Measurements from ENCODE around the gene ACSL1. TPM values are rescaled to one million over a fixed set of nuclear protein-coding genes. Genes with fewer than 3 reads are reported as not detected.

ACSL1 gene
- total RNA-seq, 1 experiment from 2014 or later, result 20.0 TPM

DNA sequence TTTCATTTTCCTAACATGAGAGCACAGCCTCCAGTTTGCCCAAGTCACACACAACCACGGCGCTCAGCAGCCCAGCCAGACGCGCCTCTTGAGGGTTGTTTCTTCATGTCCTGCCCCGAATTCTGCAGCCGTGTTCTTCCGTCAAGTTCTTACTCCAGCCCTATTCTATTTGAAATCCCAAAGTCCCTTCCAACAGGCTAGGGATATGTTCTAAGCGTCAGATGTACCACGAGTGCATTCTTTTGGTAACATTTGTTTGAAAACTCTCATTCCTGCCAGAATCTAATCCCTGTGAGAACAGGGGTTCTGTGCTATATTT, 23.1 kb downstream of the ACSL1 start:
- peaks cover 38% of the 10 kb centered on the region for H3K4me1 ChIP-seq (ENCODE audit: insufficient read depth, low read length)

DNA sequence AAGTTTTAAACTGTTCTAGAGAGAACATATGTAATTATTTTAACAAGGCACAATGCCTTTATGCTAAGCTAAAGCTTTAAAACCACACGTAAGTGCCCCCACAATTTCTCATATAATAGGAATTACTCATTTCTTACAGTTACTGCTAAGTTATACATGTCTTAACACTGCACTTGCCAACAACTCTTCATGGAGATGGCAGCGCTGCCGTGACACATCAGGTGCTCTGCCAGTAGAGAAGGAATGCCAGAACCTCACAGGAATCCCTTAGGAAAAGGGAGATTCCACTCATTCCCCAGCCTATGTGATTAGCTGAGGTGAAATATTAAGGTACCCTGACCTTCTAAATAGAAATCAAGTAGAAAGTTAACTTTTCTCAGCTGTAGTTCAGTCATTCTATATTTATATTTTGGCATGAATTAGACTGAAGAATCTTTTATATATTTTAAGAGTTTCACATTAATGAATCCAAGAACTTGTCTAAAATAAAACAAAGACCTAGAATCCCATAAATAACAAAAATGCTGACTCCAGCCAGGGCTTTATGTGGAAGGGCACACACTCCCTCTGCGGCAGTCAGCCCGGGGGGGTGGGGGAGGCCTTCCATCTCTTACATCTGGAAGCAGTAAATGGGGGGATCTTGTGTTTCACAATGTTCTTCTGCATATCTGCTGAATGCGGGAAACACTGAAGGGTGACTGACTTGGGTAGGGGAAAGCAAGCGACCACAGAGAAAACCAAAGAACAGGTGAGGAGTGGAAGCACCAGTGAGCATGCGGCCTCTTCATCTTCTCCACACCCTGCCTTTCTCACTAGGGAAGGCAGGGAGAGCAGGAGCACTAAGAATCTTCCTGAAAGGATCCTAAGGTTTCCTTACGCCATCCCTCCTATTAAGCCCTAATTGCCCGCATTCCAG, 23.7 kb downstream of the ACSL1 start:
- Histone ChIP-seq H3K9me3 (ENCODE audit: low read length) (no peaks in the 10 kb centered on the region), H3F3A (ENCODE audit: low read length, unreplicated experiment) (no peaks in the 10 kb centered on the region), H3K9ac (ENCODE audit: low read length) (no peak overlapping the region), H3K27me3 (ENCODE audit: low read length) (no peaks in the 10 kb centered on the region), H4K20me1 (ENCODE audit: low read length) (no peaks in the 10 kb centered on the region), H2AFZ (ENCODE audit: low read length) (no peak overlapping the region), H3K4me1 (ENCODE audit: insufficient read depth, low read length) (peaks cover 31% of the 10 kb centered on the region), H3K4me3 (ENCODE audit: low read length) (no peak overlapping the region), H3K27ac (ENCODE audit: low read length) (no peak overlapping the region), H3K36me3 (ENCODE audit: low read depth, low read length) (no peaks in the 10 kb centered on the region), H3K79me2 (ENCODE audit: low read length) (peaks cover 25% of the 10 kb centered on the region), H3K4me2 (ENCODE audit: low read length) (no peak overlapping the region), H3K9me2 (replicated peaks; ENCODE audit: low read length) (no peaks in the 10 kb centered on the region)
- ATAC-seq, result peak; percentile 78
- intact Hi-C loops (cut with micrococcal nuclease), result no loop called here
- DNase-seq, result peak; percentile 45
- TF ChIP-seq, protein P1, sequence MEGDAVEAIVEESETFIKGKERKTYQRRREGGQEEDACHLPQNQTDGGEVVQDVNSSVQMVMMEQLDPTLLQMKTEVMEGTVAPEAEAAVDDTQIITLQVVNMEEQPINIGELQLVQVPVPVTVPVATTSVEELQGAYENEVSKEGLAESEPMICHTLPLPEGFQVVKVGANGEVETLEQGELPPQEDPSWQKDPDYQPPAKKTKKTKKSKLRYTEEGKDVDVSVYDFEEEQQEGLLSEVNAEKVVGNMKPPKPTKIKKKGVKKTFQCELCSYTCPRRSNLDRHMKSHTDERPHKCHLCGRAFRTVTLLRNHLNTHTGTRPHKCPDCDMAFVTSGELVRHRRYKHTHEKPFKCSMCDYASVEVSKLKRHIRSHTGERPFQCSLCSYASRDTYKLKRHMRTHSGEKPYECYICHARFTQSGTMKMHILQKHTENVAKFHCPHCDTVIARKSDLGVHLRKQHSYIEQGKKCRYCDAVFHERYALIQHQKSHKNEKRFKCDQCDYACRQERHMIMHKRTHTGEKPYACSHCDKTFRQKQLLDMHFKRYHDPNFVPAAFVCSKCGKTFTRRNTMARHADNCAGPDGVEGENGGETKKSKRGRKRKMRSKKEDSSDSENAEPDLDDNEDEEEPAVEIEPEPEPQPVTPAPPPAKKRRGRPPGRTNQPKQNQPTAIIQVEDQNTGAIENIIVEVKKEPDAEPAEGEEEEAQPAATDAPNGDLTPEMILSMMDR (conservative IDR thresholded peaks at IDR 0.05; ENCODE audit: low read depth, low read length), result no peak
- TF ChIP-seq EZH2 (IDR thresholded peaks at IDR 0.05; ENCODE audit: low read length, unreplicated experiment), result no peak
- no peak for TF ChIP-seq EZH2phosphoT487 (IDR thresholded peaks at IDR 0.05; ENCODE audit: borderline replicate concordance, low read length)
- ChIA-PET CTCF (no interaction called here), POLR2A (ENCODE audit: unreplicated experiment) (no interaction called here)
- no TSS peak for BruUV-seq (replicated peaks)

More for the DNA sequence above, 23.1 kb downstream of the ACSL1 start:
- H3K79me2 ChIP-seq (ENCODE audit: low read length), result peaks cover 31% of the 10 kb centered on the region
- intact Hi-C loops (cut with micrococcal nuclease), result no loop called here
- no peak overlapping the region for H3K9ac ChIP-seq (ENCODE audit: low read length)
- POLR2A ChIA-PET (ENCODE audit: unreplicated experiment), result no interaction called here
- CTCF ChIA-PET, result no interaction called here
- H3K4me2 ChIP-seq (ENCODE audit: low read length), result no peak overlapping the region
- H4K20me1 ChIP-seq (ENCODE audit: low read length), result no peaks in the 10 kb centered on the region
- H3K36me3 ChIP-seq (ENCODE audit: low read depth, low read length), result no peaks in the 10 kb centered on the region
- no peak overlapping the region for H3K27ac ChIP-seq (ENCODE audit: low read length)
- no peaks in the 10 kb centered on the region for H3K9me3 ChIP-seq (ENCODE audit: low read length)
- no peak overlapping the region for H3K4me3 ChIP-seq (ENCODE audit: low read length)
- no peak overlapping the region for H2AFZ ChIP-seq (ENCODE audit: low read length)
- no peaks in the 10 kb centered on the region for H3K9me2 ChIP-seq (replicated peaks; ENCODE audit: low read length)
- no peaks in the 10 kb centered on the region for H3K27me3 ChIP-seq (ENCODE audit: low read length)
- ATAC-seq (no peak), DNase-seq (no peak)
- TF ChIP-seq EZH2 (IDR thresholded peaks at IDR 0.05; ENCODE audit: low read length, unreplicated experiment) (no peak), EZH2phosphoT487 (IDR thresholded peaks at IDR 0.05; ENCODE audit: borderline replicate concordance, low read length) (no peak)
- TF ChIP-seq, protein P1 (conservative IDR thresholded peaks at IDR 0.05; ENCODE audit: low read depth, low read length), result no peak
- H3F3A ChIP-seq (ENCODE audit: low read length, unreplicated experiment), result no peaks in the 10 kb centered on the region
- BruUV-seq (replicated peaks), result no TSS peak

DNA sequence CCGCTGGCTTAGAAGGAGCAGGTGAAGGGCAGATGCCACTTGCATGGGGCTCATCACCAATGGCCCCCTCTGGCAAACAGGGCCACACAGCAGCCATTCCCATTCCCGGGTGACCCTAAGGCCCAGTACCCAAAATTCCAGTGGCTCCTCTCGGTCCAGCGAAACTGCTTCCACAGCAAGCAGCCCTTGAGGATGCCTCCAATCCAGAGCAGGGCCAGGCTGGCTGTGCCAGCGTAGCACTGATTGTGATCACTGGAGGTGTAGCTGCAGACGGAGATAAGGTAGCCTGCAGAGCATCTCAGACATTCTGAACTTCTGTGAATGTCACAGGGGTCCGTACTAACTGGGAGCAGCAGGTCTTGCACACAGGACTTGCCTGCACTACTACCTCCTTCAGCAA, 27.3 kb downstream of the ACSL1 start:
- TF ChIP-seq EZH2phosphoT487 (IDR thresholded peaks at IDR 0.05; ENCODE audit: borderline replicate concordance, low read length), result no peak
- TF ChIP-seq, protein P1 (conservative IDR thresholded peaks at IDR 0.05; ENCODE audit: low read depth, low read length), result no peak
- no peak for TF ChIP-seq EZH2 (IDR thresholded peaks at IDR 0.05; ENCODE audit: low read length, unreplicated experiment)
- no peak overlapping the region for H3K9ac ChIP-seq (ENCODE audit: low read length)
- ChIA-PET POLR2A (ENCODE audit: unreplicated experiment) (no interaction called here), CTCF (no interaction called here)
- H3F3A ChIP-seq (ENCODE audit: low read length, unreplicated experiment), result no peaks in the 10 kb centered on the region
- no peak for ATAC-seq
- no peaks in the 10 kb centered on the region for H3K27me3 ChIP-seq (ENCODE audit: low read length)
- no peak overlapping the region for H3K27ac ChIP-seq (ENCODE audit: low read length)
- no peaks in the 10 kb centered on the region for H3K36me3 ChIP-seq (ENCODE audit: low read depth, low read length)
- no peaks in the 10 kb centered on the region for H3K79me2 ChIP-seq (ENCODE audit: low read length)
- no peak overlapping the region for H3K4me2 ChIP-seq (ENCODE audit: low read length)
- intact Hi-C loops (cut with micrococcal nuclease), result no loop called here
- H3K9me3 ChIP-seq (ENCODE audit: low read length), result no peaks in the 10 kb centered on the region
- no peak overlapping the region for H3K4me3 ChIP-seq (ENCODE audit: low read length)
- no peak for DNase-seq
- H3K4me1 ChIP-seq (ENCODE audit: insufficient read depth, low read length), result peaks cover 6% of the 10 kb centered on the region; the same call in 1 of the 2 replicates
- H2AFZ ChIP-seq (ENCODE audit: low read length), result no peak overlapping the region
- no peaks in the 10 kb centered on the region for H3K9me2 ChIP-seq (replicated peaks; ENCODE audit: low read length)
- no TSS peak for BruUV-seq (replicated peaks)
- no peaks in the 10 kb centered on the region for H4K20me1 ChIP-seq (ENCODE audit: low read length)
